ENCODE results near the gene CYP20A1.

- no peak for TF ChIP-seq CTCF (IDR thresholded peaks at IDR 0.05)
- TF ChIP-seq ZFX (IDR thresholded peaks at IDR 0.05; ENCODE audit: borderline replicate concordance): no peak
Observed at GRCh38 chr2:203238292-203238703, 520 bp upstream of the CYP20A1 start.

Data from 22Rv1 (cell line).